Muscle of leg (tissue), 11 donors: ENCODE results near the gene PAIP2. TPM values are rescaled to one million over a fixed set of nuclear protein-coding genes. Genes with fewer than 3 reads are reported as not detected.

Source experiments
- DNase-seq: peaks from one replicate; pipeline ENCODE4 v3.0.0; 2013
- H3K27ac ChIP-seq: one replicate; pipeline ENCODE4 v1.5.1; 2013; ENCODE audit warnings: mild to moderate bottlenecking, low read length, control low read depth
- H3K27me3 ChIP-seq: one replicate; pipeline ENCODE4 v1.6.1; 2013; ENCODE audit warnings: low read length; ENCODE audit not compliant: control insufficient read depth, insufficient read depth
- H3K36me3 ChIP-seq: one replicate; pipeline ENCODE4 v1.6.1; 2013; ENCODE audit warnings: low read length; ENCODE audit not compliant: control insufficient read depth, insufficient read depth
- H3K4me1 ChIP-seq: one replicate; pipeline ENCODE4 v1.6.1; 2013; ENCODE audit warnings: low read length; ENCODE audit not compliant: control insufficient read depth, insufficient read depth
- H3K4me3 ChIP-seq: one replicate; pipeline ENCODE4 v1.5.1; 2013; ENCODE audit warnings: low read length, control low read depth
- H3K9me3 ChIP-seq: replicated peaks from 2 replicates; pipeline ENCODE4 v1.6.1; 2013; ENCODE audit warnings: low read depth, low read length; ENCODE audit not compliant: control insufficient read depth
- WGBS: methylation state at CpG from one replicate; pipeline ENCODE4 v1.1.5; 2013; ENCODE audit warnings: missing lambda C conversion rate; ENCODE audit not compliant: insufficient coverage; 5-methylcytosine and 5-hydroxymethylcytosine counted together
- polyA plus RNA-seq, 8 donors: library from polyadenylated mRNA; unstranded; fragments of 120-200 nt; gene quantifications; one replicate each; pipeline versions ENCODE4 v1.2.1 to v1.2.3, GENCODE V29; 2013; ENCODE audit warnings: inconsistent platforms in 1 of 8, low replicate concordance in 1 of 8; ENCODE audit not compliant: insufficient read length in 8 of 8, insufficient read depth in 1 of 8
- total RNA-seq: library from RNA; stranded (reverse); fragments of 120-200 nt; gene quantifications from one replicate; pipeline ENCODE4 v1.2.4, GENCODE V29; 2013

PAIP2 gene
- total and polyA plus RNA-seq, 9 donors, result 54.0 to 146 (median 120) TPM

DNA sequence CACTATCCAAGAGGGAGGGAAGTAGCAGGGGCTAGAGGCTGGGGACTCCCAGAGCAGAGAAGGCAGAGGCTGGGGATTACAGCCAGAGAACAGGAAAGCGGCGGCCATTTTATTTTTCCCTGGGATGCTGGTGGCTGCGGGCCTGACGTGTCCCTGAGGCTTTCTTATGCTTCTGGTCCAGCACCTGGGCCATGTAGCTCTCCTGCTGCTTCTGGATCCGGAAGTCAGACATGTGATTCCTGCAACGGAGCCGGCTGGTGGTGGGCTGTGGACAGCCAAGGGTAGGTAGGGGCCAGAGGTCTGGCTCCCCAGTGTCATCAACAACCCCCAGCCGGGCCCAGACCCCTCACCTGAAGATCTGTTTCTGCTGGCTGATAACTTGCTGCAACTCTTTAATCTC is 55.0 kb downstream of the PAIP2 start:
- peaks cover 14% of the 10 kb centered on the region for H3K36me3 ChIP-seq
- no peak for DNase-seq
- 89% methylated on average over 3 of the region's 8 CpGs for WGBS
- no peaks in the 10 kb centered on the region for H3K9me3 ChIP-seq
- H3K27ac ChIP-seq, result peak overlapping the region; percentile 91
- H3K4me1 ChIP-seq, result peaks cover 50% of the 10 kb centered on the region
- peaks cover 38% of the 10 kb centered on the region for H3K27me3 ChIP-seq
- no peak overlapping the region for H3K4me3 ChIP-seq

DNA sequence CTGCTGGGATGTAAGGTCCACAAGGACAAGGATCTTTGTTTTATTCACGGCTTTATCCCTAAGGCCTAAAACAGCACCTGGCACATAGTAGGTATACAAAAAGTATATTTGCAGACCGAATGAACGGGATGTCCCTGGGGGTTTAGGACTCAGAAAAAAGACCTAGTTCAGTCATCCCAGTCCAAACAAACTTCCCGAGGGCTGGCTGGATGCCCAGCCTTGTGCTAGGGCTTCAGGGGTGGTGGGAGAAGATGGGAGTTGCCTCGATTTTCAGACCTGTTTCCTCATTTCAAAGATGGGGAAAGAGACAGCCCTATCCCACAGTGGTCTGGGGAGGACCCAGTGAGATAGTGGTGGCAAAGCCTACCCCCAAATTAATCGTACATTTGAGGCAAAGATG is 56.3 kb downstream of the PAIP2 start:
- peaks cover 29% of the 10 kb centered on the region for H3K27me3 ChIP-seq
- peaks cover 11% of the 10 kb centered on the region for H3K36me3 ChIP-seq
- H3K27ac ChIP-seq, result no peak overlapping the region
- WGBS, result no CpG with 5 or more reads among the region's 6 CpGs
- no peaks in the 10 kb centered on the region for H3K9me3 ChIP-seq
- peaks cover 43% of the 10 kb centered on the region for H3K4me1 ChIP-seq
- H3K4me3 ChIP-seq, result no peak overlapping the region
- DNase-seq, result no peak

DNA sequence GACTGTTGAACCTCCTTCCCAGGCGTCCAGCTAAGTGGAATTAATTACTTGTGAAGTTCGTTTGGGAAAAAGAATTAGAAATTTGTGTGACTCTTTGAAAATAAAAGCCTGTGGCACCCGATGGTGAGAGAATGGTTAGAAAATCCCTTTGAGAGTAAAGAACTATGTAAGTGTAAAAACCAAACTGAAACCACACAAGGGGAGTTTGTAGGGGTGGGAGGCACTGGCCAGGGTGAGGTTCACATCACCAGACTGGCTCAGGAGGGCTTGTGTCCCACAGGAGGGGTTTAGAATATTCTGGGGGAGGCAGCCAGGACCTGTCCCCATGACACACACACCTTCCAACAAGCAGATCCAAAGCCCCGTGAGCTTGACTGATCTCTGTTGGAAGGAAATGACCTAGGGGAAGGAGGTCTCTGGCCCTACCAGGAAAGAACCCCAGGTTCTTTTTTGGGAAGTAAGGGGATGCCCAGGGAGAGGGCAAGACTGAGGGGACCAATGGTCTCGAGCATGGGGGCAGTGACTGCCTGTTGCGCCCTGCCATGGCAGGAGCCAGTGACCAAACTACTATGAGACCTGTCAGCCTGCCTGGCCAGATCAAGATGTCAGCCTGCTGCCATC is 58.0 kb downstream of the PAIP2 start:
- H3K4me1 ChIP-seq, result peaks cover 39% of the 10 kb centered on the region
- no peak overlapping the region for H3K27ac ChIP-seq

DNA sequence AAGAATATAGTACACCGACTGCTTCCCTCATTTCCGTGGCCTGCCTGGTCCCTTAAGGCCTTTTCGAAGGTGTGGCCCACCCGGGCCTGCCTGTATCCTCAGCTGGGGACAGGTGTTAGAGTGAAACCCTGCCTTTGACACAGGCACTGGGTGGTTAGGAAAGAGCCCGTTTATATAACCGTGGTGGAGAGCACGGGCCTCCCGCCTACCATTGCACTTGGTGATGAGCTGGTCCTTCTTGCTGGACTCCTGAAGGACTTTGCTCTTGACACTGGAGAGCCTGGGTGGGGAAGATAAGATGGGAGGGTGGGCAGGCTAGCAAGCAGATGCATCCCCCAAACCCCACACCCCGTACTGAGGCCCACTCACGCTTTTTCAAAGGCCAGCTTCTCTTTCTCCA is 59.9 kb downstream of the PAIP2 start:
- 88% methylated on average over 5 of the region's 10 CpGs for WGBS
- no peaks in the 10 kb centered on the region for H3K27me3 ChIP-seq
- H3K27ac ChIP-seq, result no peak overlapping the region
- DNase-seq, result no peak
- peaks cover 22% of the 10 kb centered on the region for H3K4me1 ChIP-seq
- no peaks in the 10 kb centered on the region for H3K9me3 ChIP-seq
- peaks cover 7% of the 10 kb centered on the region for H3K36me3 ChIP-seq
- no peak overlapping the region for H3K4me3 ChIP-seq

More for the DNA sequence above, 58.0 kb downstream of the PAIP2 start:
- no peak for DNase-seq
- H3K9me3 ChIP-seq, result no peaks in the 10 kb centered on the region
- H3K36me3 ChIP-seq, result peaks cover 7% of the 10 kb centered on the region
- WGBS, result 89% methylated on average over 3 of the region's 6 CpGs
- peaks cover 12% of the 10 kb centered on the region for H3K27me3 ChIP-seq
- no peak overlapping the region for H3K4me3 ChIP-seq

DNA sequence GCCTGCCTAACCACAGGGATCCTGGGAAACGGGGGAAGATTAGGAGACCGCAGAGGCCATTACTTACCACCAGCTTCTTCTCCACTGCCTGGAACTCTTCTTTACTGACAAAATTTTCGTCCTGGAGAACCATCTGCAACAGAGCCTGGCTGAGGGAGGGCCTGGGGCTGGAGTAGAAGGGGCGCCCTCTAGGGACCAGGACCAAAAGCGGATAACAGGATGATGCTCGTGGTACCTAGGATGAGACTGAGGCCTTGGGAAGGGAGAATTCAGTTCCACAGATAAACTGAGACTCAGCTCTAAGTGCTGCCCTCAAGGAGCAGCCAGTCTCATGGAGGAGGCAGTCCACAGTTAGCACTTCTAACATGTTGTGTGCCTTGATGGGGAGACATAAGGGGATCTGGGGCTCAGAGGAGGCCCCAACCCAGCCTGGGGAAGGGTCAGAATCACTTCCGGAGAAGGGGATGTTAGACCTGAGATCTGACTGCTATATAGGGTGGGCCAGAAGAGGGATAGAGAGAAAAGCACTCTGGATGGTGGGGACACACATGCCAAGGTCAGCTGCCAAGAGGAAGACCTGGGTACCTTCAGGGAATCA is 61.0 kb downstream of the PAIP2 start:
- Histone ChIP-seq H3K4me3 (no peak overlapping the region), H3K9me3 (no peaks in the 10 kb centered on the region), H3K27ac (peak overlapping the region; percentile 97), H3K36me3 (peaks cover 7% of the 10 kb centered on the region), H3K4me1 (peaks cover 14% of the 10 kb centered on the region), H3K27me3 (no peaks in the 10 kb centered on the region)
- no peak for DNase-seq
- WGBS, result 48% methylated on average over 5 of the region's 7 CpGs

DNA sequence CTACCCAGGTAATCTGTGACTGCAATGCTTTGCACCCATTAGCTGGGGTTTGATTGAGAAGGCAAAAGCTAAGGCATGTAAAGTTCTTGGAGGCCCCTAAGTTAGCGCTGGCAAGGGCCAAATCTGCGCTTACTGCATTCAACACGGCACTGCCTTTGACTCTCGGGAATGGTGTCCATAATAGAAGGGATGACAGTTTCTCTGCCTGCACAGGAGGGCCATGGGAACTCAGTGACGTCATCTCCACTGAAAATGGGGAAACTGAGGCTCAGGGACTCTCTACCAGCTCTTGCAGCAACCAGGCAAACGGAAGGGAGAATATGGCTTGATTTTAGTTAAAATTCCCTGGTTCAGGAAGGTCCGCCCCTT is 61.7 kb downstream of the PAIP2 start:
- DNase-seq, result no peak
- WGBS, result 28% methylated on average over 5 of the region's 7 CpGs
- no peaks in the 10 kb centered on the region for H3K27me3 ChIP-seq
- H3K27ac ChIP-seq, result peak overlapping the region; percentile 97
- H3K9me3 ChIP-seq, result no peaks in the 10 kb centered on the region
- H3K4me3 ChIP-seq, result peak overlapping the region; percentile 46
- peaks cover 7% of the 10 kb centered on the region for H3K36me3 ChIP-seq
- H3K4me1 ChIP-seq, result peaks cover 14% of the 10 kb centered on the region

DNA sequence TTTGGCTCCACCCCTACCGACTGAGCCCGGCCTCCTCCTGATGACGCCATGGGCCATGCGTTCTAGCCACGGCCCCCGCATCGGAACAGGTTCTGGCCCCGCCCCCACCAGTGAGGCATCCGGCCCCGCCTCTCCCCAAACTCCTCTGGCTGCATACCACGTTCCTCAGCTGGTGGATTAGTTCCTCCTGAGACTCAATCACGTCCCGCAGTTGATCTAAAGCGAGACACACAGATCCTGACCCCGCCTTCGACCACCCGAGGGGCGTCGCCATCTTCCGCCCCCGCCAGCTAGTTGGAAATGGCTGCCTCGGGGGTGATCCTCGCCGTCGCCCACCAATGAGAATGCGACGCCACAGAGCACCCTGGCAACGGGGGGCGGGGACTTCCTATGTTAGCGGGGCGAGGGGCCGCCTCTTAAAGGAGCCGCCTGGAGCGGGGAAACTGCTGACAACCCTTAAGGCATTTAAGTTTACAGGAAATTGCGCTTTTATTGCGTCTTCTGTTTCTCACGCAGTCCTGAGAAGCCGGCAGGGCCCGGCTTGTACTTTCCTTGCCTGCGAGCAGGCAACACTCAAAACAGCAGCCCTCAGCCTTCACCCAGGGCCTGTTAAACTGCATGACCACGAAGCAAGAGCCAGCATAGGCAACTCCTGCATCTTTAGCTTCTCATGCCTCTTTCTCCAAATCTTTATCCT is 62.3 kb downstream of the PAIP2 start, which contains the start of gene SPATA24:
Gene SPATA24, minus strand, starts transcription at position 303 of the 697 bp plus-strand sequence. Its CDS starts 29 bp downstream, at position 274.
- Histone ChIP-seq H3K27me3 (no peaks in the 10 kb centered on the region), H3K4me1 (peaks cover 14% of the 10 kb centered on the region), H3K4me3 (peak within 1 kb of the TSS; percentile 46), H3K36me3 (peaks cover 7% of the 10 kb centered on the region), H3K9me3 (no peaks in the 10 kb centered on the region), H3K27ac (peak within 1 kb of the TSS; percentile 97)
- 0% methylated on average over 39 of the region's 41 CpGs for WGBS
- DNase-seq, result peak; percentile 99

DNA sequence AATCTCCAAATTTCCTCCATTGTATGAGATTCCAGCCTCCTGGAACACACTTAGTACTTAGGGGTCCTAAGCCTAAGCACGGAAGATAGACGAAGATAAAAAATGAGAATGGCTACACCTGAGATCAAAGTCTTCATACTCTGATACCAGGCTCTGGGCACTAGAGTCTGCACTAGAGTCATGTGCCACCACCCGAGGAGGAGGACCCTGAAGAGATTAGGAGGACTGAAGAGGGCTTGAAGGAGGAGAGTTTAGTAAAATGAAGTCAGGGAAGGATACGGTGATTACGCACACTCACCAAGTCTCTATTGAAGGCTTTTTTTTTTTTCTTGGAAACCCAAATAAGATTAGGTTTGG is 62.8 kb downstream of the PAIP2 start:
- peak overlapping the region; percentile 32 for H3K4me3 ChIP-seq
- peaks cover 7% of the 10 kb centered on the region for H3K36me3 ChIP-seq
- peaks cover 14% of the 10 kb centered on the region for H3K4me1 ChIP-seq
- H3K27me3 ChIP-seq, result no peaks in the 10 kb centered on the region
- 38% methylated on average over 1 of the region's 5 CpGs for WGBS
- no peak for DNase-seq
- H3K9me3 ChIP-seq, result no peaks in the 10 kb centered on the region
- peak overlapping the region; percentile 97 for H3K27ac ChIP-seq

DNA sequence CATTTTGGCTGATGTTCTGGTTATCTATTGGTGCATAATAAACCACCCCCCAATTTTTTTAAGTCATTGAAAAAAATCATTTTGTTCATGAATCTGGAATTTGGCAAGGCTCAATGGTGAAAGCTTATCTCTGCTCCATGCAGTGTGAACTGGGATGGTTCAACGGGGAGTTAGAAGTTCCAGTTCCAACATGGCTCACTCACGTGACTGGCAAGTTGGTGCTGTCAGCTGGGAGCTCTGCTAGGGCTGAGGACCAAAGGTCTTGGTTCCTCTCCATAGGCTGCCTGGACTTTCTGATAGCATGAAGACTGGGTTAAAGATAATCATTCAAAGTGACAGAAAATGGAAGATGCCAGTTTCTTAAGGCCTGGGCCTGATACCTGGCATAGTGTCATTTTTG is 65.3 kb downstream of the PAIP2 start:
- Histone ChIP-seq H3K4me1 (peaks cover 14% of the 10 kb centered on the region), H3K4me3 (no peak overlapping the region), H3K36me3 (peaks cover 6% of the 10 kb centered on the region), H3K27ac (no peak overlapping the region), H3K9me3 (no peaks in the 10 kb centered on the region), H3K27me3 (no peaks in the 10 kb centered on the region)
- WGBS, result 69% methylated on average over 2 of the region's 2 CpGs
- no peak for DNase-seq

DNA sequence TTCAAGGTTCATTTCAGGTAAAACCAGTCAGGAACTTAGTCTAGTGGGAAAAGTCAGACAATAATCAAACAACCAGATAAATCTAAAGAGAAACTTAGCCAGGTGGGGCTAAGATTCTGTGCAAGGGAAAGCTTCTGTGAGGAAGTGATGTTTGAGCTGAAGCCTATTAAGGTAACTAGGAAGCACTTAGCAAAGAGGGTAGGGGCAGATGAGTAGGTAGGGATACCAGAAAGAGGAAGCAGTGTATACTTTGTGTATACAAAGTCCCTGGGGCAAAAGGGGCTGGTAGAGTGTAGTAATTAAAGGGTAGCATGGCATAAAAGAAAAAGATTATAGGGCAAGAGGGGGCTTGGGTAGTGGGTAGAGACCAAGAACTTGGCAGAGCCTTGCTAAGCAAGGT is 65.9 kb downstream of the PAIP2 start:
- Histone ChIP-seq H3K9me3 (no peaks in the 10 kb centered on the region), H3K4me3 (no peak overlapping the region), H3K36me3 (peaks cover 9% of the 10 kb centered on the region), H3K27me3 (no peaks in the 10 kb centered on the region), H3K27ac (no peak overlapping the region), H3K4me1 (peaks cover 14% of the 10 kb centered on the region)
- no peak for DNase-seq
